ENCODE data around the gene PLA2G2C.

DNA sequence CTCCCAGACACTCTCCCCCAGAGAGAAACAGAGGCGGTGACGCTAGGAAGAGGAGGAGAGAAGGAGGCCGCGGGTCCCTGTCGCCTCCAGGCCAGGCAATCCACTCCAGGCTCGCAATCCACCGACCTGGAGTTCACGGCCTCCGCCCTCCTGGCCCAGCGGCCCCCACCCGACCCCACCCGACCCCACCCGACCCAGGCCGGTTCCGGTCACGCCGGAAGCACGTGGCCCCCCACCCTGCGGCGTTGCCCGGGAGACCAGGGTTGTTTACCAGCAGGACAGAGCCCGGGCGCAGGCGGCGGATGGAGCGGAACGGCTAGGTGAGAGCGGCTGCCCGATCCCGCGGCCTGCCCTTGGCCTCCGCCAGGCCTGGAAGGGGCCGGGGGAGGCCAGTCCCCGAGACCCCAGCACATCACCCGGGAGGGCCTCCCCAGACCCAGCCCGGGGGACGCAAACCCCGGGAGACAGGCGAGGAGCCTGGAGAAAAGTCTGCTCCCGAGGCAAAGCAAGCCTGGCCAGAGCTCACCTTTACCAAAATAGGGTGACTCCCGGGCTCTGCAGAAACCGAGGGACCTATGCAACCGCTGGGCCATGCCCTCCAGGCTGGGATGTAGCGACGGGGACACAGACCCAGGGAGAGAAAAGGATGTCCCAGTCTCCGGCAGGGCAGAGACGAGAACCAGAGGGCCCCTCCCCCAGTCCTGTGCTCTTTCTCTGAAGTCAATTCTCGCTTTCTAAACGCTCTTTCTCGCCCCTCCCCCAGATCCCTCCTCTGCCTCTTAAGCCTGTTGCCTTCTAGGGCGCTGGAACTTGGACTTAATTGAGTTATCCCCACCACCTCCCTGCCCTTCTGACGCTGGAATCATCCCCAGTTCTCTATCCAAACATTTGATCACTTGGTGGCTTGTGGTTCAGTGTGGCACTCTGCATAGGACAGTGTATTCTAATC, at the start of gene PLA2G2C, which contains the start of gene UBXN10:
- TF ChIP-seq ETV6 (CRISPR knock-in tag; IDR thresholded peaks at IDR 0.05): no peak
- TF ChIP-seq, protein P1, sequence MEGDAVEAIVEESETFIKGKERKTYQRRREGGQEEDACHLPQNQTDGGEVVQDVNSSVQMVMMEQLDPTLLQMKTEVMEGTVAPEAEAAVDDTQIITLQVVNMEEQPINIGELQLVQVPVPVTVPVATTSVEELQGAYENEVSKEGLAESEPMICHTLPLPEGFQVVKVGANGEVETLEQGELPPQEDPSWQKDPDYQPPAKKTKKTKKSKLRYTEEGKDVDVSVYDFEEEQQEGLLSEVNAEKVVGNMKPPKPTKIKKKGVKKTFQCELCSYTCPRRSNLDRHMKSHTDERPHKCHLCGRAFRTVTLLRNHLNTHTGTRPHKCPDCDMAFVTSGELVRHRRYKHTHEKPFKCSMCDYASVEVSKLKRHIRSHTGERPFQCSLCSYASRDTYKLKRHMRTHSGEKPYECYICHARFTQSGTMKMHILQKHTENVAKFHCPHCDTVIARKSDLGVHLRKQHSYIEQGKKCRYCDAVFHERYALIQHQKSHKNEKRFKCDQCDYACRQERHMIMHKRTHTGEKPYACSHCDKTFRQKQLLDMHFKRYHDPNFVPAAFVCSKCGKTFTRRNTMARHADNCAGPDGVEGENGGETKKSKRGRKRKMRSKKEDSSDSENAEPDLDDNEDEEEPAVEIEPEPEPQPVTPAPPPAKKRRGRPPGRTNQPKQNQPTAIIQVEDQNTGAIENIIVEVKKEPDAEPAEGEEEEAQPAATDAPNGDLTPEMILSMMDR (IDR thresholded peaks at IDR 0.05): no peak
- TF ChIP-seq, protein P2, sequence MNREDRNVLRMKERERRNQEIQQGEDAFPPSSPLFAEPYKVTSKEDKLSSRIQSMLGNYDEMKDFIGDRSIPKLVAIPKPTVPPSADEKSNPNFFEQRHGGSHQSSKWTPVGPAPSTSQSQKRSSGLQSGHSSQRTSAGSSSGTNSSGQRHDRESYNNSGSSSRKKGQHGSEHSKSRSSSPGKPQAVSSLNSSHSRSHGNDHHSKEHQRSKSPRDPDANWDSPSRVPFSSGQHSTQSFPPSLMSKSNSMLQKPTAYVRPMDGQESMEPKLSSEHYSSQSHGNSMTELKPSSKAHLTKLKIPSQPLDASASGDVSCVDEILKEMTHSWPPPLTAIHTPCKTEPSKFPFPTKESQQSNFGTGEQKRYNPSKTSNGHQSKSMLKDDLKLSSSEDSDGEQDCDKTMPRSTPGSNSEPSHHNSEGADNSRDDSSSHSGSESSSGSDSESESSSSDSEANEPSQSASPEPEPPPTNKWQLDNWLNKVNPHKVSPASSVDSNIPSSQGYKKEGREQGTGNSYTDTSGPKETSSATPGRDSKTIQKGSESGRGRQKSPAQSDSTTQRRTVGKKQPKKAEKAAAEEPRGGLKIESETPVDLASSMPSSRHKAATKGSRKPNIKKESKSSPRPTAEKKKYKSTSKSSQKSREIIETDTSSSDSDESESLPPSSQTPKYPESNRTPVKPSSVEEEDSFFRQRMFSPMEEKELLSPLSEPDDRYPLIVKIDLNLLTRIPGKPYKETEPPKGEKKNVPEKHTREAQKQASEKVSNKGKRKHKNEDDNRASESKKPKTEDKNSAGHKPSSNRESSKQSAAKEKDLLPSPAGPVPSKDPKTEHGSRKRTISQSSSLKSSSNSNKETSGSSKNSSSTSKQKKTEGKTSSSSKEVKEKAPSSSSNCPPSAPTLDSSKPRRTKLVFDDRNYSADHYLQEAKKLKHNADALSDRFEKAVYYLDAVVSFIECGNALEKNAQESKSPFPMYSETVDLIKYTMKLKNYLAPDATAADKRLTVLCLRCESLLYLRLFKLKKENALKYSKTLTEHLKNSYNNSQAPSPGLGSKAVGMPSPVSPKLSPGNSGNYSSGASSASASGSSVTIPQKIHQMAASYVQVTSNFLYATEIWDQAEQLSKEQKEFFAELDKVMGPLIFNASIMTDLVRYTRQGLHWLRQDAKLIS (CRISPR knock-in tag; IDR thresholded peaks at IDR 0.05; ENCODE audit: borderline replicate concordance): no peak

Data from WTC11 (cell line).